T47D (cell line): ENCODE data around the gene ZNF652.

Experiments
- DNase-seq, 2 experiments: peaks; one replicate each; pipeline versions ENCODE4 v3.0.0 to v3.0.0-alpha.2; 2011 to 2012; ENCODE audit warnings: low read depth in 1 of 2, low spot score in 1 of 2
- JUND ChIP-seq: IDR thresholded peaks from 2 replicates; pipeline ENCODE4 v1.6.1; 2012; ENCODE audit warnings: low read depth
- in situ Hi-C: cut with HindIII; loops from 2 replicates; pipeline ENCODE4 v1.10.0; 2016; ENCODE audit warnings: low sequenced_read_pairs, low pct_unique_long_range_greater_than_20kb

Gene ZNF652

DNA sequence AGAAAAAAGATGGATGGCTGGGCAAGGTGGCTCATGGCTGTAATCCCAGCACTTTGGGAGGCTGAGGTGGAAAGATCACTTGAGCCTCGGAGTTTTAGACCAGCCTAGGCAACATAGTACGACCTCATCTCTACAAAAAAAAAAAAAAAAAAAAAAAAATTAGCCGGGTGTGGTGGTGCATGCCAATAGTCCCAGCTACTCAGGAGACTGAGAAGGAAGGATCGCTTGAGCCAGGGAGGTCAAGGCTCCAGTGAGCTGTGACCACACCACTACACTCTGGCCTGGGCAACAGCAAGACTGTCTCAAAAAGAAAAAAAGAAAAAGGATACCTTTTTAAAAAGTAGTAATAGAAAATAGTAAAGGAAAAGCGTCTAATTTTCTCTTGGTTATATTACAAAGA is 20.7 kb downstream of the ZNF652 start:
- in situ Hi-C loops, result no loop called here
- TF ChIP-seq JUND, result no peak

DNA sequence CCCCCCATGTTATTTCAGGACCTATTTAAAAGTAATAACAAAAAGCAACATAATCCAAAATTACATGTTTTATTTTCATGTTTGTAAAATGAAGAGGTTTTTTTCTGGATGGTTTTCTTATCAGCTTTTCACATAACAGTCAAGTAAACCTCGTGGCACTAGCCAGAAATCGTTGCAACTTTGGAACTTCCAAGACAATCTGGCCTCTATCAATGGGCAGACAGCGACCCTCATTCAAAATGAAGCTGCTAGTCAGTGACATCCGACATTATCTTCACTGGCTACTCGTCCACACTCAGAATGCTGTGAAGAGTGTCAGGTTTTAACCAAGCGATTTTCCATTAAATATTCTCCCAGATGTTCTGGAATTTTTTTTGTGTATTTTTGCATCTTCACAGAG is 22.7 kb downstream of the ZNF652 start:
- DNase-seq, result no peak
- in situ Hi-C loops, result no loop called here
- no peak for TF ChIP-seq JUND

More for the DNA sequence above, 20.7 kb downstream of the ZNF652 start:
- DNase-seq, result no peak

GRCh38 chr17:49338883-49339282 is 23.2 kb downstream of the ZNF652 start:
- in situ Hi-C loops, result no loop called here
- no peak for TF ChIP-seq JUND
- no peak for DNase-seq

- in situ Hi-C loops, result no loop called here
- no peak for TF ChIP-seq JUND
- DNase-seq, result no peak
Observed at GRCh38 chr17:49337884-49338283, 24.2 kb downstream of the ZNF652 start.

- DNase-seq, result no peak
- in situ Hi-C loops, result no loop called here
- no peak for TF ChIP-seq JUND
Observed at GRCh38 chr17:49334744-49335512, 27.1 kb downstream of the ZNF652 start.

DNA sequence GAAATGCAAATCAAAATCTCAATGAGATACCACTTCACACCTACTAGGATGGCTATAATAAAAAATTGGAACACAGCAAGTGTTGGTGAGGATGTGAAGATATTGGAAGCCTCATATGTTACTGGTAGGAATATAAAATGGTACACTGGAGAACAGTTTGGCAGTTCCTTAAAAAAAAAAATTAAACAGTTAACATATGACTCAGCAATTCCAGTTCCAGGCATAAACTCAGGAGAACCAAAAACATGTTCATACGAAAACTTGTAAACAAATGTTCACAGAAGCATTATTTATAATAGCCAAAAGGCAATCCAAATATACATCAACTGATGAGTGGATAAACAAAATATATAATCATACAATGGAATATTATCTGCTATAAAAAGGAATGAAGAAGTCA is 28.2 kb downstream of the ZNF652 start:
- in situ Hi-C loops, result no loop called here
- DNase-seq, result no peak
- TF ChIP-seq JUND, result no peak

GRCh38 chr17:49327835-49328784 is 33.9 kb downstream of the ZNF652 start:
- TF ChIP-seq JUND, result no peak
- DNase-seq, result no peak
- in situ Hi-C loops, result no loop called here

- no peak for TF ChIP-seq JUND
- in situ Hi-C loops, result no loop called here
- no peak for DNase-seq
Observed at GRCh38 chr17:49325980-49326379, 36.1 kb downstream of the ZNF652 start.

DNA sequence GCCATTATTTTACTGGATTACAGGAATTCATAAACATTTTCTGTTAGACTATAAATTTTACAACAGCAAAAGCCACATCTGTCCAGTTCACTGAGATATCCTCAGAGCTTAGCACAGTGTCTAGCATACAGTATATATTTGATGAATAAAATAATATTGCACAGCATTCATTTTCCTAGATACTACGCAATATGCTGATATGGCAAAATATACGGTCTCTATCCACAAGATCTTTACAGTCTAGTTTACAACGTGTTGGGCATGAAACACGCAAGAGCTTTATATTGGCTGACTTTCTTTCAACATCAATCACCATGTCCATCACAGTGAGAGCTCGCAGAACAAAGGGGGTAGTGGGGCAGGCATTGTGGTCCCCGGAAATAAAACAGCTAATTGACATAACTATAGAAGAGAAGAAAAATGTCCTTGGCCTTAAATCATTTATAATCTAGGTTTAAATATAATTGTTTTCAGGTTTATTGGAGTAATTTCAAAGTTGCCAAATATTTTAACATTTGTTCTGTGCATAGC is 43.5 kb downstream of the ZNF652 start:
- in situ Hi-C loops, result no loop called here
- TF ChIP-seq JUND, result no peak
- DNase-seq, result no peak

DNA sequence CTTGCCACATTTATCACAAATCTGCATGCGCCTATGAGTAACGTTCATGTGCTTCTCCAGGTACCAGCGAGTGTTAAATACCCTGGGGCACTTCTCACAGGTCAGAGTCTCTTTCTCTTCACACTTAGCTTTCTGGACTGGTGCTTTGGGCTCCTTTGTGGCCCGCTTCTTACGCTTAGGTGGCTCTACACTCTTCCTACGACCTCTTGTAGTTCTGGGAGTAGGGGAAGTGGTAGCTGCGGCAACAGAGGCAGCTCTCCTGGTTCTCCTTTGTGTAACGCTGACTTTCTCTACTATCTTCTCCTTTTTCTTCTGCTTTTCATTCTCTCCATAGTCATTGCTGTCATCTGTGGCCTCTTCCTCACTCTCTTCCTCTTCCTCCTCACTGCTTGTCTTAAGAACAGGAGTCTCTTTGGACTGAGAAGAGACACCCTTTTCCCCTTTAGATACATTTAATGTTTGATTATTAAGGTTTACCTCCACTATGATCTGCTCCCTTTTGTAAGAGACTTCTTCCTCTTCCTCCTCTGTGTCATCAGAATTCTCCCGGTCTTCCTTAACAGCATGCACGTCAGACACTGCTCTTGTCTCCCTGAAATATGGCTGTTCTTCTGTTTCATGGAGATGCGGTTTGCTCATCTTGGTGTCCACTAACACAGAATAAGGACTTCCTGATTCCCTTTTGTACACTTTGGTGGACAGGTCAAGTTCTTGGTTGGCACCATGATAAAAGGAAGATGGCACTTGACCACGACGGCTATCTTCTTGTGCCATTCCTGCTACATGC is 45.0 kb downstream of the ZNF652 start:
- no peak for TF ChIP-seq JUND
- in situ Hi-C loops, result no loop called here
- peak in 1 of 2 experiments; percentile 61 for DNase-seq

DNA sequence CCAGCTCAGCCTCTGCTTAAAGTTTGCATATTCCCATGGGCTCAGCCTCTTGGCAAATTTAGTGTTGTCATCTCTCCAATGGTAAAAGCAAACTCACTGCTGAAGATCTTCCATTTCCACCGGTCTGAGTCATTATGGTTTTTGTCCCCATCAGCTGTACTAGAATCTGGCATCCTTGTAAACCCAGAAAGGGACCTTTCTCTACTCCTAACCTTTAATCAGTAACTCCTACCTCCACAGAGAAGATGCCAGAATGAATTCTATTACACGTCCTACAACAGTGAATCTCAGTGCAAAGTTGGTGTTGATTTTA is 45.8 kb downstream of the ZNF652 start:
- in situ Hi-C loops, result no loop called here
- TF ChIP-seq JUND, result no peak
- no peak for DNase-seq

- no peak for TF ChIP-seq JUND
- in situ Hi-C loops, result no loop called here
- DNase-seq, result peak; percentile 76 to 91
Observed at GRCh38 chr17:49315551-49316257, 46.3 kb downstream of the ZNF652 start.
